GM13977 (cell line): ENCODE measurements around the gene ZNF678.
"Not testable (repeated sequence)": the region's sequence is repeated elsewhere in the genome, so short reads cannot be mapped to it uniquely, and the experiment has no call there.

Experiments
- DNase-seq: peaks from one replicate; pipeline ENCODE4 v3.0.0; 2012; ENCODE audit warnings: low spot score
- CTCF ChIP-seq: IDR thresholded peaks from 2 replicates; pipeline ENCODE4 v1.5.1; 2012; ENCODE audit warnings: mild to moderate bottlenecking, control low read depth; ENCODE audit not compliant: insufficient read depth; ENCODE audit errors: extremely low read depth, missing control alignments
- in situ Hi-C: fragments of 300-500 bp; cut with MboI; formaldehyde crosslinking; loops from one replicate; pipeline ENCODE4 v1.12.0; 2022; ENCODE audit warnings: low sequenced_read_pairs, low pct_unique_long_range_greater_than_20kb, mixed read lengths, inconsistent platforms; ENCODE audit not compliant: unreplicated experiment

ZNF678 gene

DNA sequence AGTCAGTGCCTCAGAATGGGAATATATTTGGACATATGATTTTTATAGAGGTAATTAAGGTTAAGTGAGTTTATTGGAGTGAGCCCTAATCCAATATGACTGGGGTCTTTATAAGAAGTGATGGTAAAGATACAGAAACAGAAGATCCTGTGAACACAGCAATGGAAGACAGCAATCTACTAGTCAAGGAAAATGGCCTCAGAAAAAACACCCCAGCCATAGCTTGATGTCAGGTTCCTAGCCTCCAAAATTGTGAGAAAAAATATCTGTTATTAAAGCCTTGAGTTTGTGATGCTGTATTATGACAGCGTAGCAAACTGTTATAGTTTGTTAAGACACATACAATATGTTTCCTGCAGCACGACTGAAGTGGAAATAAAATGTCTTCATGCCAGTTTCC, 99.6 kb downstream of the ZNF678 start:
- TF ChIP-seq CTCF: no peak
- in situ Hi-C loops: no loop called here
- DNase-seq: no peak

GRCh38 chr1:227666286-227666685, 102.9 kb downstream of the ZNF678 start:
- no peak for TF ChIP-seq CTCF
- DNase-seq: no peak
- in situ Hi-C loops: no loop called here

GRCh38 chr1:227673441-227673840, 110.1 kb downstream of the ZNF678 start:
- no peak for DNase-seq
- in situ Hi-C loops: no loop called here
- TF ChIP-seq CTCF: no peak

DNA sequence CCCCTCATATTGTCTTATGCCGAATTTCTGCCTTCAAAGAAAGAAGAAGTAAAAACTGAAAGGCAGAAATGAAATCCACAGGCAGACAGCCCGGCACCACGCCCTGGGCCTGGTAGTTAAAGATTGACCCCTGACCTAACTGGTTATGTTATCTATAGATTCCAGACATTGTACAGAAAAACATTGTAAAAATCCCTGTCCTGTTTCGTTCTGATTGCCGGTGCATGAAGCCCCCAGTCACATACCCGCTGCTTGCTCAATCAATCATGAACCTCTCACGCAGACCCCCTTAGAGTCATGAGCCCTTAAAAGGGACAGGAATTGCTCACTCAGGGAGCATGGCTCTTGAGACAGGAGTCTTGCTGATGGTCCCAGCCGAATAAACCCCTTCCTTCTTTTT, 122.5 kb downstream of the ZNF678 start:
- TF ChIP-seq CTCF: no peak
- no peak for DNase-seq

GRCh38 chr1:227697321-227697864, 134.0 kb downstream of the ZNF678 start:
- no peak for DNase-seq
- no peak for TF ChIP-seq CTCF
- in situ Hi-C loops: no loop called here

More for the DNA sequence above, 122.5 kb downstream of the ZNF678 start:
- in situ Hi-C loops: no loop called here

DNA sequence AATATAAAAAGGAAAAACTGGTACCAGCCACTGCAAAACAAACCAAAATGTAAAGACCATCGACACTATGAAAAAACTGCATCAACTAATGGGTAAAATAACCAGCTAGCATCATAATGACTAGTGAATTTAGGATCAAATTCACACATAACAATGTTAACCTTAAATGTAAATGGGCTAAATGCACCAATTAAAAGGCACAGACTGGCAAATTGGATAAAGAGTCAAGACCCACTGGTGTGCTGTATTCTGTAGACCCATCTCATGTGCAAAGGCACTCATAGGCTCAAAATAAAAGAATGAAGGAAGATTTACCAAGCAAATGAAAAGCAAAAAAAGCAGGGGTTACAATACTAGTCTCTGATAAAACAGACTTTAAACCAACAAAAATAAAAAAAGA, 138.3 kb downstream of the ZNF678 start:
- in situ Hi-C loops, DNase-seq: not testable (repeated sequence)

- TF ChIP-seq CTCF: no peak
- in situ Hi-C loops: no loop called here
- DNase-seq: no peak
Measured at GRCh38 chr1:227707846-227708245, 144.5 kb downstream of the ZNF678 start.
